Measurements from ENCODE around the gene KCNB1. TPM values are rescaled to one million over a fixed set of nuclear protein-coding genes. Genes with fewer than 3 reads are reported as not detected.
A peak's percentile ranks its signal among the peaks of the same experiment; 100 is the strongest.

Gene KCNB1
- total and polyA plus RNA-seq, 2 experiments from 2014 or later, result 0.11 to 0.13 TPM

DNA sequence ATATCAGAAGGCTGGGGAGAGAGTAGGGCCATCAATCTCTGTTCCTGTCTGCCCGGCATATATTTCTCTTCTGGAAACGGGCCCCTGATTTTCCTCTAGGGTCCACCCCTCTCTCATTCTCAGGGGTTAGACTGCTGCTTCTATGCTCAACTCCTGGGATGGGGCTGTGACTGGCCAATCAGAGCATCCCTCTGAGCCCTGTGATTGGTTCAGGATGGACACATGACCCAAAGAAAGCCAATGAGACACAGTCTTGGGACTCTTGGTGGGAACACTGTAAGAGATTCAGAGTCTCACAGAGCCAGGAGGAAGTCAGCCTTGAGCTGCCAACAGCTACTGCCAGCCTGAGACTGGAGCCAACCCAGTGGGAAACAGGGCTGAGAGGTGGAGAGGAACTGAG is 31.0 kb upstream of the KCNB1 start:
- H3K9ac ChIP-seq, result no peak overlapping the region
- TF ChIP-seq EZH2phosphoT487 (IDR thresholded peaks at IDR 0.05; ENCODE audit: insufficient read depth, low read depth) (no peak), EZH2 (IDR thresholded peaks at IDR 0.05; ENCODE audit: insufficient read depth, poor library complexity, severe bottlenecking) (no peak)
- no peaks in the 10 kb centered on the region for H3K79me2 ChIP-seq (ENCODE audit: insufficient read depth)
- no peaks in the 10 kb centered on the region for H3K27me3 ChIP-seq (replicated peaks; ENCODE audit: insufficient read depth)
- peaks cover 32% of the 10 kb centered on the region for H3K36me3 ChIP-seq (ENCODE audit: low read depth)
- H3K9me3 ChIP-seq (ENCODE audit: low read depth), result no peaks in the 10 kb centered on the region
- in situ Hi-C loops (cut with MboI), result no loop called here
- 92 to 100% methylated on average over 2 of the region's 2 CpGs for WGBS, 2 experiments (ENCODE audit: low coverage in 1 of 2, low lambda C conversion rate in 2 of 2, missing lambda C conversion rate in 2 of 2)
- H3K4me1 ChIP-seq (ENCODE audit: insufficient read depth), result peaks cover 21% of the 10 kb centered on the region
- no peak overlapping the region for H3K4me2 ChIP-seq (ENCODE audit: unreplicated experiment)
- H3K9me2 ChIP-seq (ENCODE audit: insufficient read depth), result 0 out of 2 replicates have a peak, but pooled peaks cover 6% of the 10 kb centered on the region
- DNase-seq, result peak; percentile 20
- peaks cover 68% of the 10 kb centered on the region for H3F3A ChIP-seq (ENCODE audit: insufficient read depth)
- H4K20me1 ChIP-seq (ENCODE audit: insufficient read depth), result no peaks in the 10 kb centered on the region
- H3K27ac ChIP-seq, result no peak overlapping the region
- H3K4me3 ChIP-seq, result no peak overlapping the region
- H2AFZ ChIP-seq, result no peak overlapping the region

- TF ChIP-seq EZH2phosphoT487 (IDR thresholded peaks at IDR 0.05; ENCODE audit: insufficient read depth, low read depth), result no peak
- no peak for TF ChIP-seq EZH2 (IDR thresholded peaks at IDR 0.05; ENCODE audit: insufficient read depth, poor library complexity, severe bottlenecking)
- WGBS, 2 experiments (ENCODE audit: low coverage in 1 of 2, low lambda C conversion rate in 2 of 2, missing lambda C conversion rate in 2 of 2), result 95 to 96% methylated on average over 11 of the region's 11 CpGs
These were observed 30.5 kb upstream of the KCNB1 start for GRCh38 chr20:49513009-49513408.

GRCh38 chr20:49511788-49512525 is 29.5 kb upstream of the KCNB1 start:
- no peak overlapping the region for H3K9ac ChIP-seq
- H3F3A ChIP-seq (ENCODE audit: insufficient read depth), result peaks cover 61% of the 10 kb centered on the region
- H3K27ac ChIP-seq, result no peak overlapping the region
- no peaks in the 10 kb centered on the region for H4K20me1 ChIP-seq (ENCODE audit: insufficient read depth)
- H3K4me2 ChIP-seq (ENCODE audit: unreplicated experiment), result no peak overlapping the region
- TF ChIP-seq EZH2 (IDR thresholded peaks at IDR 0.05; ENCODE audit: insufficient read depth, poor library complexity, severe bottlenecking) (no peak), EZH2phosphoT487 (IDR thresholded peaks at IDR 0.05; ENCODE audit: insufficient read depth, low read depth) (no peak)
- H3K79me2 ChIP-seq (ENCODE audit: insufficient read depth), result no peaks in the 10 kb centered on the region
- H3K27me3 ChIP-seq (replicated peaks; ENCODE audit: insufficient read depth), result no peaks in the 10 kb centered on the region
- H3K9me3 ChIP-seq (ENCODE audit: low read depth), result no peaks in the 10 kb centered on the region
- in situ Hi-C loops (cut with MboI), result no loop called here
- H3K9me2 ChIP-seq (ENCODE audit: insufficient read depth), result 0 out of 2 replicates have a peak, but pooled peaks cover 6% of the 10 kb centered on the region
- 97% methylated on average over 2 of the region's 2 CpGs for WGBS, 2 experiments (ENCODE audit: low coverage in 1 of 2, low lambda C conversion rate in 2 of 2, missing lambda C conversion rate in 2 of 2)
- H3K36me3 ChIP-seq (ENCODE audit: low read depth), result peaks cover 30% of the 10 kb centered on the region
- H2AFZ ChIP-seq, result no peak overlapping the region
- no peak for DNase-seq
- no peak overlapping the region for H3K4me3 ChIP-seq
- H3K4me1 ChIP-seq (ENCODE audit: insufficient read depth), result peaks cover 21% of the 10 kb centered on the region

More at GRCh38 chr20:49513009-49513408, 30.5 kb upstream of the KCNB1 start:
- in situ Hi-C loops (cut with MboI), result no loop called here
- Histone ChIP-seq H3K27me3 (replicated peaks; ENCODE audit: insufficient read depth) (no peaks in the 10 kb centered on the region), H3K4me3 (no peak overlapping the region), H2AFZ (no peak overlapping the region), H3K27ac (no peak overlapping the region), H3F3A (ENCODE audit: insufficient read depth) (peaks cover 64% of the 10 kb centered on the region), H3K9ac (no peak overlapping the region), H3K36me3 (ENCODE audit: low read depth) (peaks cover 27% of the 10 kb centered on the region), H4K20me1 (ENCODE audit: insufficient read depth) (no peaks in the 10 kb centered on the region), H3K9me3 (ENCODE audit: low read depth) (no peaks in the 10 kb centered on the region), H3K4me1 (ENCODE audit: insufficient read depth) (peaks cover 21% of the 10 kb centered on the region), H3K4me2 (ENCODE audit: unreplicated experiment) (no peak overlapping the region), H3K79me2 (ENCODE audit: insufficient read depth) (no peaks in the 10 kb centered on the region), H3K9me2 (ENCODE audit: insufficient read depth) (0 out of 2 replicates have a peak, but pooled peaks cover 6% of the 10 kb centered on the region)
- no peak for DNase-seq

- no peak overlapping the region for H2AFZ ChIP-seq
- no peaks in the 10 kb centered on the region for H3K9me3 ChIP-seq (ENCODE audit: low read depth)
- peak; percentile 95 for DNase-seq
- H3F3A ChIP-seq (ENCODE audit: insufficient read depth), result peaks cover 56% of the 10 kb centered on the region
- H4K20me1 ChIP-seq (ENCODE audit: insufficient read depth), result no peaks in the 10 kb centered on the region
- H3K4me3 ChIP-seq, result no peak overlapping the region; the same call in 1 of the 2 replicates
- TF ChIP-seq EZH2phosphoT487 (IDR thresholded peaks at IDR 0.05; ENCODE audit: insufficient read depth, low read depth) (peak; percentile 75; the same call in 1 of the 2 replicates), EZH2 (IDR thresholded peaks at IDR 0.05; ENCODE audit: insufficient read depth, poor library complexity, severe bottlenecking) (no peak)
- peaks cover 21% of the 10 kb centered on the region for H3K4me1 ChIP-seq (ENCODE audit: insufficient read depth)
- H3K79me2 ChIP-seq (ENCODE audit: insufficient read depth), result no peaks in the 10 kb centered on the region
- WGBS, 2 experiments (ENCODE audit: low coverage in 1 of 2, low lambda C conversion rate in 2 of 2, missing lambda C conversion rate in 2 of 2), result 2 to 3% methylated on average over 12 of the region's 12 CpGs
- H3K27ac ChIP-seq, result peak overlapping the region; percentile 32
- H3K4me2 ChIP-seq (ENCODE audit: unreplicated experiment), result peak overlapping the region; percentile 72
- in situ Hi-C loops (cut with MboI), result no loop called here
- H3K36me3 ChIP-seq (ENCODE audit: low read depth), result peaks cover 37% of the 10 kb centered on the region
- no peaks in the 10 kb centered on the region for H3K27me3 ChIP-seq (replicated peaks; ENCODE audit: insufficient read depth)
- peak overlapping the region; percentile 19; the same call in 1 of the 2 replicates for H3K9ac ChIP-seq
- 0 out of 2 replicates have a peak, but pooled peaks cover 6% of the 10 kb centered on the region for H3K9me2 ChIP-seq (ENCODE audit: insufficient read depth)
These were observed 28.2 kb upstream of the KCNB1 start for GRCh38 chr20:49510562-49511122.
